C4-2B (cell line): Measurements from ENCODE around the gene PPDPF.

Experiments
- H3K27ac ChIP-seq: fragments of 450-650 bp; 2 replicates; pipeline ENCODE4 v1.5.1; 2017
- CTCF ChIP-seq: fragments of 450-650 bp; conservative IDR thresholded peaks from 2 replicates; pipeline ENCODE4 v1.5.1; 2017; ENCODE audit warnings: mild to moderate bottlenecking
- ZFX ChIP-seq: fragments of 450-650 bp; IDR thresholded peaks from 2 replicates; pipeline ENCODE4 v1.6.1; 2017

The PPDPF gene

GRCh38 chr20:63522091-63522868 lies 1.7 kb downstream of the PPDPF start:
- no peak for TF ChIP-seq CTCF
- no peak for TF ChIP-seq ZFX
- H3K27ac ChIP-seq: no peak overlapping the region

GRCh38 chr20:63522981-63523611 lies 2.5 kb downstream of the PPDPF start:
- H3K27ac ChIP-seq: no peak overlapping the region
- TF ChIP-seq ZFX (no peak), CTCF (no peak)

- no peak for TF ChIP-seq CTCF
- TF ChIP-seq ZFX: no peak
- H3K27ac ChIP-seq: no peak overlapping the region
Observed at GRCh38 chr20:63525185-63525584, 4.6 kb downstream of the PPDPF start.

GRCh38 chr20:63525971-63526370 lies 5.4 kb downstream of the PPDPF start:
- no peak for TF ChIP-seq ZFX
- no peak for TF ChIP-seq CTCF
- H3K27ac ChIP-seq: no peak overlapping the region

- no peak overlapping the region for H3K27ac ChIP-seq
- TF ChIP-seq ZFX (no peak), CTCF (no peak)
Observed at GRCh38 chr20:63527184-63527583, 6.6 kb downstream of the PPDPF start.

- TF ChIP-seq CTCF (no peak), ZFX (no peak)
- no peak overlapping the region for H3K27ac ChIP-seq
Observed at GRCh38 chr20:63529180-63529860, 8.8 kb downstream of the PPDPF start.
